ENCODE data around the gene ACADSB.
A peak's percentile ranks its signal among the peaks of the same experiment; 100 is the strongest.

Gene ACADSB

GRCh38 chr10:123008355-123009104 is at the start of gene ACADSB, which contains the start of gene IKZF5:
TSS of gene ACADSB (plus strand) at chr10:123009006. CDS start at chr10:123009030, 24 bp downstream.
TSS of gene IKZF5 (minus strand) at chr10:123008795. CDS start at chr10:122998625, 10,170 bp downstream.
- DNase-seq (ENCODE audit: low spot score): peak; percentile 98

GRCh38 chr10:122962405-122962804 is 46.4 kb upstream of the ACADSB start:
- DNase-seq (ENCODE audit: low spot score): no peak

GRCh38 chr10:122966879-122967278 is 41.9 kb upstream of the ACADSB start:
- no peak for DNase-seq (ENCODE audit: low spot score)

GRCh38 chr10:122968698-122969097 is 40.1 kb upstream of the ACADSB start:
- DNase-seq (ENCODE audit: low spot score): no peak

- no peak for DNase-seq (ENCODE audit: low spot score)
Measured at GRCh38 chr10:122974023-122974422, 34.8 kb upstream of the ACADSB start.

- DNase-seq (ENCODE audit: low spot score): no peak
Measured at GRCh38 chr10:122974543-122975064, 34.2 kb upstream of the ACADSB start.

GRCh38 chr10:122980209-122981065 is 28.4 kb upstream of the ACADSB start, which contains the start of gene PSTK:
TSS of gene PSTK (plus strand) at chr10:122980401. CDS start at chr10:122980480, 79 bp downstream.
- DNase-seq (ENCODE audit: low spot score): peak; percentile 90

GRCh38 chr10:122981066-122981464 is 27.7 kb upstream of the ACADSB start:
- DNase-seq (ENCODE audit: low spot score): no peak

GRCh38 chr10:122983898-122984297 is 24.9 kb upstream of the ACADSB start:
- DNase-seq (ENCODE audit: low spot score): no peak

GRCh38 chr10:122984708-122985107 is 24.1 kb upstream of the ACADSB start:
- DNase-seq (ENCODE audit: low spot score): no peak

- DNase-seq (ENCODE audit: low spot score): no peak
Measured at GRCh38 chr10:122986335-122986734, 22.5 kb upstream of the ACADSB start.

- no peak for DNase-seq (ENCODE audit: low spot score)
Measured at GRCh38 chr10:122988501-122988900, 20.3 kb upstream of the ACADSB start.

GRCh38 chr10:122990278-122990677 is 18.5 kb upstream of the ACADSB start:
- DNase-seq (ENCODE audit: low spot score): no peak

GRCh38 chr10:122992031-122992585 is 16.7 kb upstream of the ACADSB start:
- no peak for DNase-seq (ENCODE audit: low spot score)

GRCh38 chr10:122993797-122994336 is 14.9 kb upstream of the ACADSB start:
- no peak for DNase-seq (ENCODE audit: low spot score)

GRCh38 chr10:122995936-122996335 is 12.9 kb upstream of the ACADSB start:
- no peak for DNase-seq (ENCODE audit: low spot score)

- DNase-seq (ENCODE audit: low spot score): no peak
Measured at GRCh38 chr10:122997864-122998263, 10.9 kb upstream of the ACADSB start.

GRCh38 chr10:122998360-122998917 is 10.4 kb upstream of the ACADSB start:
- no peak for DNase-seq (ENCODE audit: low spot score)

GRCh38 chr10:122998934-122999333 is 9.9 kb upstream of the ACADSB start:
- DNase-seq (ENCODE audit: low spot score): no peak

GRCh38 chr10:122999347-122999746 is 9.5 kb upstream of the ACADSB start:
- DNase-seq (ENCODE audit: low spot score): no peak

GRCh38 chr10:123000155-123000554 is 8.7 kb upstream of the ACADSB start:
- DNase-seq (ENCODE audit: low spot score): no peak

- no peak for DNase-seq (ENCODE audit: low spot score)
Measured at GRCh38 chr10:123001370-123001769, 7.4 kb upstream of the ACADSB start.

All from CD4-positive, alpha-beta T cell treated with Interleukin-6 at 100 ng/mL for 8 hours (primary cell).